Measurements from ENCODE around the gene ADGRG3.

ADGRG3 gene

GRCh38 chr16:57720142-57720575, 52.1 kb downstream of the ADGRG3 start:
- DNase-seq (ENCODE audit: low spot score) (no peak), ATAC-seq (ENCODE audit: low read depth) (peak; percentile 85)
- Histone ChIP-seq H3K27me3 (ENCODE audit: insufficient read depth, poor library complexity, severe bottlenecking) (peaks cover 3% of the 10 kb centered on the region), H3K27ac (ENCODE audit: poor library complexity, severe bottlenecking) (no peak overlapping the region), H3K9me3 (ENCODE audit: severe bottlenecking) (no peaks in the 10 kb centered on the region), H3K36me3 (ENCODE audit: low read depth) (no peaks in the 10 kb centered on the region), H3K4me1 (ENCODE audit: insufficient read depth, poor library complexity, severe bottlenecking) (no peaks in the 10 kb centered on the region), H3K4me3 (ENCODE audit: severe bottlenecking) (no peak overlapping the region)
- peak; percentile 67 for TF ChIP-seq CTCF (IDR thresholded peaks at IDR 0.05; ENCODE audit: poor library complexity, severe bottlenecking)

- no peaks in the 10 kb centered on the region for H3K9me3 ChIP-seq (ENCODE audit: severe bottlenecking)
- H3K27me3 ChIP-seq (ENCODE audit: insufficient read depth, poor library complexity, severe bottlenecking) = no peaks in the 10 kb centered on the region
- no peaks in the 10 kb centered on the region for H3K4me1 ChIP-seq (ENCODE audit: insufficient read depth, poor library complexity, severe bottlenecking)
- DNase-seq (ENCODE audit: low spot score) (no peak), ATAC-seq (ENCODE audit: low read depth) (no peak)
- no peak for TF ChIP-seq CTCF (IDR thresholded peaks at IDR 0.05; ENCODE audit: poor library complexity, severe bottlenecking)
- H3K27ac ChIP-seq (ENCODE audit: poor library complexity, severe bottlenecking) = no peak overlapping the region
- H3K36me3 ChIP-seq (ENCODE audit: low read depth) = no peaks in the 10 kb centered on the region
- H3K4me3 ChIP-seq (ENCODE audit: severe bottlenecking) = no peak overlapping the region
Observed at GRCh38 chr16:57721356-57722209, 53.5 kb downstream of the ADGRG3 start.

GRCh38 chr16:57722210-57722499, 54.0 kb downstream of the ADGRG3 start:
- Histone ChIP-seq H3K4me3 (ENCODE audit: severe bottlenecking) (no peak overlapping the region), H3K9me3 (ENCODE audit: severe bottlenecking) (no peaks in the 10 kb centered on the region), H3K36me3 (ENCODE audit: low read depth) (no peaks in the 10 kb centered on the region), H3K27me3 (ENCODE audit: insufficient read depth, poor library complexity, severe bottlenecking) (no peaks in the 10 kb centered on the region), H3K27ac (ENCODE audit: poor library complexity, severe bottlenecking) (no peak overlapping the region), H3K4me1 (ENCODE audit: insufficient read depth, poor library complexity, severe bottlenecking) (no peaks in the 10 kb centered on the region)
- TF ChIP-seq CTCF (IDR thresholded peaks at IDR 0.05; ENCODE audit: poor library complexity, severe bottlenecking) = no peak
- ATAC-seq (ENCODE audit: low read depth) (no peak), DNase-seq (ENCODE audit: low spot score) (no peak)

- Histone ChIP-seq H3K27ac (ENCODE audit: poor library complexity, severe bottlenecking) (no peak overlapping the region), H3K4me1 (ENCODE audit: insufficient read depth, poor library complexity, severe bottlenecking) (no peaks in the 10 kb centered on the region), H3K27me3 (ENCODE audit: insufficient read depth, poor library complexity, severe bottlenecking) (no peaks in the 10 kb centered on the region), H3K36me3 (ENCODE audit: low read depth) (no peaks in the 10 kb centered on the region), H3K4me3 (ENCODE audit: severe bottlenecking) (no peak overlapping the region), H3K9me3 (ENCODE audit: severe bottlenecking) (no peaks in the 10 kb centered on the region)
- no peak for TF ChIP-seq CTCF (IDR thresholded peaks at IDR 0.05; ENCODE audit: poor library complexity, severe bottlenecking)
- ATAC-seq (ENCODE audit: low read depth) (no peak), DNase-seq (ENCODE audit: low spot score) (no peak)
Observed at GRCh38 chr16:57722651-57723050, 54.5 kb downstream of the ADGRG3 start.

- Histone ChIP-seq H3K27ac (ENCODE audit: poor library complexity, severe bottlenecking) (no peak overlapping the region), H3K27me3 (ENCODE audit: insufficient read depth, poor library complexity, severe bottlenecking) (no peaks in the 10 kb centered on the region), H3K4me1 (ENCODE audit: insufficient read depth, poor library complexity, severe bottlenecking) (no peaks in the 10 kb centered on the region), H3K4me3 (ENCODE audit: severe bottlenecking) (no peak overlapping the region), H3K9me3 (ENCODE audit: severe bottlenecking) (no peaks in the 10 kb centered on the region), H3K36me3 (ENCODE audit: low read depth) (no peaks in the 10 kb centered on the region)
- ATAC-seq (ENCODE audit: low read depth) (no peak), DNase-seq (ENCODE audit: low spot score) (no peak)
- TF ChIP-seq CTCF (IDR thresholded peaks at IDR 0.05; ENCODE audit: poor library complexity, severe bottlenecking) = no peak
Observed at GRCh38 chr16:57723170-57723569, 55.1 kb downstream of the ADGRG3 start.
